GM06990 (cell line): ENCODE results near the gene TECTA.

Experiments
- DNase-seq: peaks from one replicate; pipeline ENCODE4 v3.0.0-alpha.2; 2011; ENCODE audit not compliant: insufficient read length; ENCODE audit errors: extremely low read depth
- H3K27me3 ChIP-seq: replicated peaks from 2 replicates; pipeline ENCODE4 v1.6.0; 2011; ENCODE audit warnings: low read length; ENCODE audit not compliant: control insufficient read depth, insufficient read depth
- H3K36me3 ChIP-seq: 2 replicates; pipeline ENCODE4 v1.5.1; 2011; ENCODE audit warnings: low read length; ENCODE audit not compliant: control insufficient read depth, insufficient read depth
- H3K4me3 ChIP-seq: replicated peaks from 2 replicates; pipeline ENCODE4 v1.5.1; 2011; ENCODE audit warnings: low read depth, mild to moderate bottlenecking, control low read depth, low read length
- CTCF ChIP-seq: IDR thresholded peaks from 2 replicates; pipeline ENCODE4 v1.5.1; 2011; ENCODE audit warnings: low read length, control low read depth, mild to moderate bottlenecking, inconsistent platforms; ENCODE audit not compliant: insufficient read depth, poor library complexity, severe bottlenecking

TECTA gene

GRCh38 chr11:121082219-121082618, 18.8 kb upstream of the TECTA start:
- Histone ChIP-seq H3K4me3 (no peak overlapping the region), H3K27me3 (no peaks in the 10 kb centered on the region), H3K36me3 (no peaks in the 10 kb centered on the region; the same call in 1 of the 2 replicates)
- no peak for DNase-seq
- TF ChIP-seq CTCF = no peak

GRCh38 chr11:121082670-121083069, 18.4 kb upstream of the TECTA start:
- no peak for TF ChIP-seq CTCF
- H3K27me3 ChIP-seq = no peaks in the 10 kb centered on the region
- no peak overlapping the region for H3K4me3 ChIP-seq
- no peaks in the 10 kb centered on the region; the same call in 1 of the 2 replicates for H3K36me3 ChIP-seq
- DNase-seq = no peak

GRCh38 chr11:121086866-121087265, 14.2 kb upstream of the TECTA start:
- Histone ChIP-seq H3K4me3 (no peak overlapping the region), H3K36me3 (no peaks in the 10 kb centered on the region; the same call in 1 of the 2 replicates), H3K27me3 (no peaks in the 10 kb centered on the region)
- TF ChIP-seq CTCF = no peak
- no peak for DNase-seq

- TF ChIP-seq CTCF = no peak
- no peak for DNase-seq
- H3K27me3 ChIP-seq = no peaks in the 10 kb centered on the region
- H3K36me3 ChIP-seq = no peaks in the 10 kb centered on the region; the same call in 1 of the 2 replicates
- no peak overlapping the region for H3K4me3 ChIP-seq
Observed at GRCh38 chr11:121089566-121089965, 11.5 kb upstream of the TECTA start.

- no peak for TF ChIP-seq CTCF
- H3K36me3 ChIP-seq = no peaks in the 10 kb centered on the region
- DNase-seq = no peak
- H3K27me3 ChIP-seq = no peaks in the 10 kb centered on the region
- H3K4me3 ChIP-seq = no peak overlapping the region
Observed at GRCh38 chr11:121090145-121090721, 10.8 kb upstream of the TECTA start.

GRCh38 chr11:121091492-121092152, 9.4 kb upstream of the TECTA start:
- no peak for DNase-seq
- no peak for TF ChIP-seq CTCF
- no peaks in the 10 kb centered on the region for H3K27me3 ChIP-seq
- H3K4me3 ChIP-seq = no peak overlapping the region
- H3K36me3 ChIP-seq = no peaks in the 10 kb centered on the region
